Urinary bladder (tissue), 4 donors: Measurements from ENCODE around the gene AGPAT4. TPM values are rescaled to one million over a fixed set of nuclear protein-coding genes. Genes with fewer than 3 reads are reported as not detected.

Source experiments
- DNase-seq: peaks from one replicate; pipeline ENCODE4 v3.0.0-alpha.2; 2015; ENCODE audit errors: extremely low spot score
- H3K27ac ChIP-seq: one replicate; pipeline ENCODE4 v1.5.1; 2013; ENCODE audit warnings: low read depth, mild to moderate bottlenecking, moderate library complexity
- H3K36me3 ChIP-seq: one replicate; pipeline ENCODE4 v1.6.1; 2013; ENCODE audit warnings: mild to moderate bottlenecking, moderate library complexity; ENCODE audit not compliant: insufficient read depth
- H3K4me1 ChIP-seq: one replicate; pipeline ENCODE4 v1.6.1; 2013; ENCODE audit warnings: mild to moderate bottlenecking, moderate library complexity; ENCODE audit not compliant: insufficient read depth
- H3K4me3 ChIP-seq: one replicate; pipeline ENCODE4 v1.5.1; 2013; ENCODE audit warnings: low read depth, low read length
- WGBS: extraction: QIAGEN DNeasy Blood & Tissue Kit; methylation state at CpG from one replicate; pipeline ENCODE4 v1.1.7; 2013; 5-methylcytosine and 5-hydroxymethylcytosine counted together
- polyA plus RNA-seq: library from polyadenylated mRNA; stranded (reverse); fragments of 200-250 nt; gene quantifications from one replicate; pipeline ENCODE4 v1.2.3, GENCODE V29; 2013
- total RNA-seq: library from RNA; depleted of rRNA; stranded (reverse); fragments of >200 nt; gene quantifications from one replicate; pipeline ENCODE4 v1.2.3, GENCODE V29; 2014
- donor health status: healthy with polysubstance abuse.
- donor health status: healthy.

AGPAT4 gene
- total and polyA plus RNA-seq, 2 donors, result 4.5 to 26.4 TPM

DNA sequence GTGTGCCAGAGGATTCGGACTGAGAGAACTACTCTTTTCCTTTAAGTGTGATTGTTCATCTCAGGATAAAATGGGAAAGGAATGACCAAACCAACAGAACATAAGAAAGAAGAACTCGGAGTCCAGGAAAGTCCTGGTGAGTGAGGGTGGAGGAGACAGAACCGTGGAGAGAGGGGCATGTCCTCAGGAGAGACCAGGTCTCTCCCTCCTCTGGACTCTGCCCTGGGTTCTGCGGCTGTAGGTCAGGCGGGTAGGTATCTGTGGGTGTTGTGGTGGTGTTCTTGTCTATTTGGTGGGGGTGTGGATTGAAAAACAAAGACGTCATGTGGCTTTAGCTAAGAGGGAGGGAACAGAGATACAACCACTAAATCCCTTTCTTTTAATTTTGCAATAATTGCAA, 29.1 kb upstream of the AGPAT4 start:
- Histone ChIP-seq H3K36me3 (no peaks in the 10 kb centered on the region), H3K4me1 (no peaks in the 10 kb centered on the region), H3K4me3 (no peak overlapping the region), H3K27ac (no peak overlapping the region)
- DNase-seq, result no peak
- WGBS, result 87% methylated on average over 6 of the region's 6 CpGs

DNA sequence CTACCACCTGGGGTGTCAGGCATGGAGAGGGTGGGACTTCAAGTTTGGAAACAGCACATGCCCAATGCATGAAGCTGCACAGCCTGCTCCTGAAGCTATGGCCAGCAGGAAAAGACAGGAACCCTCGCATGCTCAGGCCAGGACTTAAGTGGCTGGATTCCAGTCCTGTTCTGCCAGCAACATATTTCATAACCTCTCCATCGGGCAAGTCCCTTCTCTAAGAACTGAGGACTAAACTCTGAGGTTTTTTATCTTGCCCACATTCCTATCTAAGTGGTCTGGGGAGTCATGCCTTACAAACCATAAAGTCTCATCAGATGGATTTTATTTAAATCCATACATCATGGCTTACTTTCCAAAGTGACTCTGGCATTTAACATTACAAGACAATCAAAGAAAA, 27.5 kb upstream of the AGPAT4 start:
- H3K4me1 ChIP-seq, result no peaks in the 10 kb centered on the region
- no peak for DNase-seq
- 21% methylated on average over 2 of the region's 2 CpGs for WGBS
- no peak overlapping the region for H3K4me3 ChIP-seq
- no peaks in the 10 kb centered on the region for H3K36me3 ChIP-seq
- no peak overlapping the region for H3K27ac ChIP-seq

DNA sequence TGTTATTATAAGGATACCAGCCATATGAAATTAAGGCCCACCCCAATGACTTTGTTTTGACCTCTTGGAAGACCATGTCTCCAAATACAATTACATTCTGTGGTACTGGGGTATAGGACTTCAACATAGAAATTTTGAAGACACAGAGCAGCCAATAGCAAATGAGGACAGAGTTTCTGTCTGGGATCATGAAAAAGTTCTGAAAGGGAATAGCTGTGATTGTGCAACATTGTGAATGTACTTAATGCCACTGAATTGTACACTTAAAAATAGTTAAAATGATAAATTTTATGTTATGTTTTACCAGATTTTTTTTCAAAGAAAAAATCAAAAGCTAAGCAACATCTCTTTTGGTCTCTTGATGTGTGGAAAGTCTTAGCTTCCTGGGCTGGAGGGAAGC, 27.0 kb upstream of the AGPAT4 start:
- no peak overlapping the region for H3K4me3 ChIP-seq
- H3K36me3 ChIP-seq, result no peaks in the 10 kb centered on the region
- H3K27ac ChIP-seq, result no peak overlapping the region
- H3K4me1 ChIP-seq, result no peaks in the 10 kb centered on the region
- DNase-seq, result no peak

DNA sequence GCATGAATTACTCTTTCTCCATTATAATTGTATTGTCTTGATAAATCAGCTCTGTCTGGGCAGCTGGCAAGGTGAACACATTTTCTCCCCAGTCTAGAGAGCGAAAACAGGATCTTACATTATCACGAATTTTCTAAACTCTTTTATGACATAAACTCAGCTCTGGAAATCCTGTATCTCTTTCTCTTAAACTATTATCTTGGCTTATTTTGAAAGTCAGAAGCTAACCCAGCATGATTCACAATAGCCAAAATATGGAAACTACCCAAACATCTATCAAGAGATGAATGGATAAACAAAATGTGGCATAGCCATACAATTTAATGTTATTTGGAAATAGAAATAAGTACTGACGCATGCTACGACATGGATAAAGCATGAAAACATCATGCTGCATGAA, 25.9 kb upstream of the AGPAT4 start:
- 89% methylated on average over 4 of the region's 4 CpGs for WGBS
- no peaks in the 10 kb centered on the region for H3K36me3 ChIP-seq

DNA sequence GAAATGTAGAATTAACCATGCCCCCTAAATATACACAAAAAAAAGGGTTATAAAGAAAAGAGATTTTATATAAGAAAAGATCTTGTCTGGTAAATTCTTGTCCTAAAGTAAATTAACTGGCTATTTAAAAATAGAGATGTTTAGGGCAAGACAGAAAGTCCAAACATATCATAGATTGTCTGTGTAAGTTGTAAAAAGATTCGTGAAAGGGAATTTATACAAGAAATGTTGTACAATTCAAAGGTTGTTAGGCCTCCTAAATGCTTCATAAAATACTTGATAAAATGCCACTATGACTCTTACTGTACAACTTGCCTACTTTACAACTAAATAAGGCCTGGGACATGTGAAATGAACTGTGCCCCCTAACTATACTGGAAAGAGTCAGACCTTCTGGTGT, 21.9 kb upstream of the AGPAT4 start:
- Histone ChIP-seq H3K36me3 (no peaks in the 10 kb centered on the region), H3K4me1 (no peaks in the 10 kb centered on the region), H3K27ac (no peak overlapping the region), H3K4me3 (no peak overlapping the region)
- WGBS, result 87% methylated on average over 1 of the region's 1 CpG
- no peak for DNase-seq

More for the DNA sequence above, 25.9 kb upstream of the AGPAT4 start:
- H3K4me3 ChIP-seq, result no peak overlapping the region
- H3K27ac ChIP-seq, result no peak overlapping the region
- no peak for DNase-seq
- H3K4me1 ChIP-seq, result no peaks in the 10 kb centered on the region

DNA sequence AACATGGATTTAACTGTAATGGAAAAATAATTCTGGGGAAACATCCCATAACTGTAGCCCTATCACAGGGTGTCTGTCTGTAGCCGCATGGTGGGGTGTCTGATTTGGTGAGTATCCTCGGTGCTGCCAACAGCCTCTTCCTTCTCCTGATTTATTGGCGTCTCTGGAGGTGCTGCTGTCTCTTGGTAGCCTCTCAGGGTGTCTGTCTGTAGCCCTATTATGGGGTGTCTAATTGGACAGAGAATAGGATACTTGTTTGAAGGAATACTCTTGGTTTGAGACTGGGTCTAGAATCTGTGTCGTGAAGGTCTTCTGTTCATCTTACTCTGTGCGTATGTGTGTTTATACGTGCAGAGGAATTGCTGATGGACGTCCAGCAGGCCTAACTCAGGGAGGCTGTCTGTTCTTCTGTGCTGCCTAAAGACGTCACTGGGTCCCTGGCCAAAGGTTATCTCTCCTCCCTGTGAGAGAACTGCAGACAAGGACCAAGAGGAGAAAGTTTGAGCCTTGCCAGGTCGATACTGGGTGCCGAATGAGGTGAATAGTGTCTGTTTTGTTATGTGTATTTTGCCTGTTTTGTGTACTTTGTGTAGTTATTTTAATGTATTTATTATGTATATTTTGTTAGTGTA, 18.9 kb upstream of the AGPAT4 start:
- H3K36me3 ChIP-seq, result no peaks in the 10 kb centered on the region
- H3K4me3 ChIP-seq, result no peak overlapping the region
- H3K27ac ChIP-seq, result no peak overlapping the region
- H3K4me1 ChIP-seq, result no peaks in the 10 kb centered on the region
- WGBS, result 77% methylated on average over 10 of the region's 10 CpGs
- DNase-seq, result no peak

DNA sequence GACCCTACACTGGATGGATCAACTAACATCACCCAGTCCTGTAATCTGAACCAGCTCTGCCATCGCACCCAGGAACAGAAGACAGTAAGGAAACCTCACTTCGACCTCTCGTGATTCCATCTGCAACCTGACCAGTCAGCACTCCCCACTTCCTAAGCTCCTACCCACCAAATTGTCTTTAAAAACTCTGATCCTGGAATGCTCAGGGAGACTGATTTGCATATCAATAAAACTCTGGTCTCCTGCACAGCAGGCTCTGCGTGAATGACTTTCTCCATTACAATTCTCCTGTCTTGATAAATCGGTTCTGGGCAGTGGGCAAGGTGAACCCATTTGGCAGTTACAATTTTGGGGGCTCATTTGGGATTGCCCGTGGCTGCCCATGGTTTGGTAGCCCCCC, 18.3 kb upstream of the AGPAT4 start:
- DNase-seq, result no peak
- no peaks in the 10 kb centered on the region for H3K4me1 ChIP-seq
- H3K4me3 ChIP-seq, result no peak overlapping the region
- no peaks in the 10 kb centered on the region for H3K36me3 ChIP-seq
- no peak overlapping the region for H3K27ac ChIP-seq
- 82% methylated on average over 6 of the region's 6 CpGs for WGBS

DNA sequence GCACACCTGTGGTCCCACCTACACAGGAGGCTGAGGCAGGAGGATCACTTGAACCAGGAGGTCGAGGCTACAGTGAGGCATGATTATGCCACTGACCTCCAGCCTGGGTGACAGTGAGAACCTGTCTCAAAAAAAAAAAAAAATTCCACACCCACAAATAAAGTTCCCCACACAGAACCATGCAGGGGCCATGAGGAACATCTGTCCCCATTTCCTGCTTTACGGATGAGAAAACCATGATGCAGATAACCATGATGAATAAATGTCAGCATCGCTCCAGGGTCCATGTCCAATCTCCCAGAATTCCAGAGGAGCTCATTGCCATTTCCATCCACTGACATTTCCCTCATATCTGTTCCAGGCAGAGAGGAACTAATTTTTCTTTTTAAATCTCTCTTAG, 16.9 kb upstream of the AGPAT4 start:
- 79% methylated on average over 3 of the region's 3 CpGs for WGBS
- Histone ChIP-seq H3K27ac (no peak overlapping the region), H3K4me1 (no peaks in the 10 kb centered on the region), H3K36me3 (no peaks in the 10 kb centered on the region), H3K4me3 (no peak overlapping the region)
- DNase-seq, result no peak

DNA sequence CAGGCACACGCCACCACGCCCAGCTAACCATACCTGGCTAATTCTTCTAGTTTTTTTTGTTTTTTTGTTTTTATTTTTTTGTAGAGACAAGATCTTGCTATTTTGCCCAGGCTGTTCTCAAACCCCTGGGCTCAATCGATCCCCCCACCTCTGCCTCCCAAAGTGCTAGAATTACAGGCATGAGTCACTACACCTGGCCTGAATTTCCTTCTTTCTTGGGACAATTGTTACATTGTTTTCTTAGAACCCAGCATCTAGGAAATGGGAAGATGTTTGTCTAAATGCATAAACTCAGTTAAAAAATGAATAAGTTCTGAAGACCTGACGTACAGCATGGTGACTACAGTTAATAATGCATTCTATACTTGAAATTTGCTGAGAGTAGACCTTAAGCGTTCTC, 10.8 kb upstream of the AGPAT4 start:
- no peak overlapping the region for H3K27ac ChIP-seq
- H3K36me3 ChIP-seq, result no peaks in the 10 kb centered on the region
- no peaks in the 10 kb centered on the region for H3K4me1 ChIP-seq
- WGBS, result 90% methylated on average over 5 of the region's 5 CpGs
- no peak overlapping the region for H3K4me3 ChIP-seq
- no peak for DNase-seq

DNA sequence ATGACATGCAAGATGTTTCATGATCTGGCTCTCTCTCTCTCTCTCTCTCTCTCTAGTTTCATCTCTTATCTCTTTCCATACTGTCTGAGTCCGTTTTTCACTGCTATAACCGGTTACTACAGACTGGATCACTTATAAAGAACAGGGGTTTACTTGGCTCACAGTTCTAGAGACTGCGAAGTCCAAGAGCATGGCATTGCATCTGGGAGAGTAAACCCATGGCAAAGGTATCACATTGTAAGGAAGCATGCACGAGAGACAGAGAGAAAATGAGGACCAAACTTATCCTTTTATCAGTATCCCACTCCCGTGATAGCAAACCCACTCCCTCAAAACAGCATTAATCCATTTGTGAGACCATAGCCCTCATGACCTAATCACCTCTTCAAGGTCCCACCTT, 7.2 kb upstream of the AGPAT4 start:
- no peak overlapping the region for H3K4me3 ChIP-seq
- DNase-seq, result no peak
- no peak overlapping the region for H3K27ac ChIP-seq
- no peaks in the 10 kb centered on the region for H3K4me1 ChIP-seq
- 83% methylated on average over 5 of the region's 5 CpGs for WGBS
- H3K36me3 ChIP-seq, result no peaks in the 10 kb centered on the region

DNA sequence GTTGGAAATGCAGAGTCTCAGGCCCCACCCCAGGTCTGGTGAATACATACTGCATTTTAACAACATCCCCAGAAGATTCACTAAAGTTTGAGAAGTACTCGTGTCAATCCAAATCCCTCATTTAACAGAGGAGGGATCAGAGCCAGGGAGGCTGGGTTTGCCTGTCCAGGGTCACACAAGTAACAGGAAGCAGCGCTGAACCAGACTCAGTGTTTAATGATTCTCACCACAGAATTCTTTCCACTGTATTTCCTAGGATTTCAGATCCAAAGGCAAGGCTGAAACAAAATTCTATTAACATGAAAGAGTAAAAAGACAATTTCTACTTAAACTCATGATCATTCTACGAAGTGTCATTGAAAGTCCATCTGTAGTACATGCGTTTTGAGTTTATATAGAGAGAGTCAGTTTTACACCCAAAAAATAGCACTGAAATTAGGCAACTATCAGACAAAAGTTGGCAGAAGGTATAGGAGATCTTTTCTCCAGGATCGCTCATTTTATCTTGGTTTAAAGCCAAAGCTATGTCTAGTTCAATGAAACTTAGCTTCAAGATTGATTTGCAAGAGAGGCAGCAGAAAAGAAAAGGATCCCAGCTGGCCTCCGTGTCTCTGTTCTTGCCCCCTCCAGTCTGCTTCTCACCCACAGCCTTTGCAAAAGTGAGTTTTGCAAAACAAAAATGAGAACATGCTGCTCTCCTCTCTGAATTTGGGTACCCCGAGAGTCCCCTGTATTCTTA, 6.0 kb upstream of the AGPAT4 start:
- H3K27ac ChIP-seq, result no peak overlapping the region
- H3K4me1 ChIP-seq, result no peaks in the 10 kb centered on the region
- 72% methylated on average over 7 of the region's 7 CpGs for WGBS
- no peak for DNase-seq
- H3K4me3 ChIP-seq, result no peak overlapping the region
- no peaks in the 10 kb centered on the region for H3K36me3 ChIP-seq

DNA sequence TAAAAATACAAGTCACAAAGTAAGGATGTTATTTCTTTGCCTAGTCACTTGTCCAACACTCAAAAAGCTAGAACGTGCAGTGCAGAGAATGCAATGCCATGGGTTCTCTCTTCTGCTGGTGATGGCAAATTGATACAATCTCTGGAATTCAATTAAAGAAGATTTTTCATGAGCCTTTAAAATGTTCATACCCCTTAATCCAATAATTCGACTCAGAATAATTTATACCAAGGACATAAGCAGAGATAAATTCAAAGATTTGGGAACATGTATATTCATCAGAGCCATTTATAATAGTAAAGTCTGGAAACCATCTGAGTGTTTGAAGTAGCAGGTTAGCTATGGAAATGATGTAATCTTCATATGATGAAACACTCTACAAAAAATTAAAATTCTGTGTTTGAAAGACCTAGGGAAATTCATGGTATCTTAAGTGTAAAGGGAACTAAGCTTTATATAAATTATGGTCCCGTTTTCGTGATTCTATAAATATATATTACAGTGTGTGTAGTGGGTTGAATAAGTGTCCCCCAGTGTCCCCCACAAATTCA, 2.8 kb upstream of the AGPAT4 start:
- Histone ChIP-seq H3K4me1 (no peaks in the 10 kb centered on the region), H3K36me3 (no peaks in the 10 kb centered on the region), H3K4me3 (no peak overlapping the region), H3K27ac (no peak overlapping the region)
- WGBS, result 87% methylated on average over 4 of the region's 4 CpGs
- DNase-seq, result no peak

DNA sequence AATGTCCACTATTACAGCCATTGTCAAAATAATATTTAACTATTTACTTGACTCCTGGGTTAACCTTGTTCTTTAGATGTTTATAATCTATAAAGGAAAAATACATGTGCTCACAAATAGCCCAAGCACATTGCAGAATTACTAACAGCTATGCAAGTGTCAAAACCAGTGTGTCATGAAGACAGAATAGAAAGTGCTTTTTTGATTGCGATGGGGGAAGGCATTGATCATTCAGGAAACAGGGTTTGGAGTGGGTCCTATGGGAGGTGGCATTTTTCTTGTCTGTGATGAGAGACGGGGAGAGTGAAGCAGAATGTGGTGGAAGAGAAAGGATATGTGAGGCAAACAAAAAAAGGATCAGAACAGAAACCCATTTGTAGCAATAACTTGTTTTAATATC, 1.0 kb upstream of the AGPAT4 start:
- 81% methylated on average over 2 of the region's 2 CpGs for WGBS
- H3K4me1 ChIP-seq, result no peaks in the 10 kb centered on the region
- no peak overlapping the region for H3K27ac ChIP-seq
- no peak for DNase-seq
- no peak overlapping the region for H3K4me3 ChIP-seq
- H3K36me3 ChIP-seq, result no peaks in the 10 kb centered on the region

DNA sequence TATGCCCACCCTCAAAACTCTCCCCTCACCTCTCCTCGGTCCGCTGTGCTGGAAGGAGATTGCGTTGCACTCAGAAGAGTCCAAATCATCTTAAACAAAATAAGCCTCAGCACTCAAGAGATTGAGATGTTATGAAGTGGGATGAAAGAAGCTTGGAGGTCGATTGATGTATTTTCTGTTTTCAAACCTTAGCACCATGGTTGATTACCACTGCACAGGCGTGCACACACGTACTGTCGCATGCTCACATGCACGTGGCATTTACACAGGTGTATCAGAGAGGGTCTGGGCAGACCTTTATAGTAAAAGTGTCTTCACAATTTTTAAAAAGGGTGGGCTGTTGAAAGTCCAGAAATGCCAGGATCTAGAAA, 612 bp upstream of the AGPAT4 start:
- H3K36me3 ChIP-seq, result no peaks in the 10 kb centered on the region
- WGBS, result 12% methylated on average over 8 of the region's 8 CpGs
- peak overlapping the region; percentile 75 for H3K4me3 ChIP-seq
- H3K27ac ChIP-seq, result no peak overlapping the region
- DNase-seq, result no peak
- no peaks in the 10 kb centered on the region for H3K4me1 ChIP-seq
